ENCODE measurements around the gene PUSL1.

Gene PUSL1

DNA sequence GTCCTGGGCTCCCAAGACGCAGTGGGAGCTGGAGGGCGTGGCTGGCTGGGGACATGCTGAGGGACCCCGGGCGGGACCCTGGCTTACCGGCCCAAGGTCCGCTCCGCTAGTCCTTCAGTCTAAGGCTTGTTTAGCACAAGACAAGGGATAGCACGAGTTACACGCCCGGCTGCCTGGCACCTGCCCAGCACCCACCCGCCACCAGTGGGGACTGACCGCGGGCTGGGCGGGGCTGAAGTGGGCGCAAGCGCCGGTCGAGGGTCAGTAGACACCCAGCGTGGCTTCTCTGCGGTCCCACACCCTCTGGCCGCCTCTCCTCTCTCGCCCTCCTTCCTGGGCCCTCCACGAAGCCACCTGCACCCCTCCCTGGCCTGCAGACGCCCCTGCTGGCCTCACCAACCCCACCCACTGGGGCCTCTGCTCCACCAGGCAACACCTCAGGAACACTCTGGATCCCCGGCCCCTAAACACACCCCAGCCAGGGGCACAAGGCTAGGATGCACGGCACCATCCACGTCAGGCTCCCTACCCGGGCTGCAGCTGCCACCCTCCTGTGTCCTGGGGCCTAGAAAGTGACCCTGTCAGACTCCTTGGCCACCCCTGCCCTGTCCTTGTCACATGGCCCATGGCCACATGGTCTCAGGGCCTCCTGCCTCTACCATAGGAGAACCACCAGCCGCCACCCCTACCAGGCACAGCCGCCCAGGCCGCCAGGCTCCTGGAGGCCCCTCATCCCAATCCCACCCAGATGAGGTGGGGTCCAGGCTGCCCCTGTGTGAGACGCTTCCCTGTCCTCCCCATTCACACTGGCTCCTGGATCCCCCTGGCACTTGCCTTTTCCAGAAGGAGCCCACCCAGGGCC is 28.8 kb downstream of the PUSL1 start:
- no peak for DNase-seq (ENCODE audit: low spot score)

DNA sequence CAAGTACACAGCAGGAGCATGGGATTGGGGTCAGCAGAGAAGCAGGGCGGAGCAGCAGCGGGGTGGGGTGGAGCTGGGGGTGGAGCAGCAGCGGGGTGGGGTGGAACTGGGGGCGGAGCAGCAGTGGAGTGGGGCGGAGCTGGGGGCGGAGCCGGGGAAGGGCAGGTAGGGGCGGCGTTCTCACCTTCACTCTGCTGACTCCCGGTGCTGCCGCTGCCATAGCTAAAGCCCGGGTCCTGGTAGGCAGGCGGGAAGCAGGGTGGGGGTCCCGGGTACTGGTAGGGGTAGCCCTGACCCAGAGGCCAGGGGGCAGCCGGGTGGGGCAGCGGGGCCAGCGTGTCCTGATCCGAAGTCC is 29.4 kb downstream of the PUSL1 start:
- no peak for DNase-seq (ENCODE audit: low spot score)

- DNase-seq (ENCODE audit: low spot score): no peak
Measured at GRCh38 chr1:1338278-1338677, 29.9 kb downstream of the PUSL1 start.

GRCh38 chr1:1340185-1340584 is 31.8 kb downstream of the PUSL1 start:
- DNase-seq (ENCODE audit: low spot score): no peak

DNA sequence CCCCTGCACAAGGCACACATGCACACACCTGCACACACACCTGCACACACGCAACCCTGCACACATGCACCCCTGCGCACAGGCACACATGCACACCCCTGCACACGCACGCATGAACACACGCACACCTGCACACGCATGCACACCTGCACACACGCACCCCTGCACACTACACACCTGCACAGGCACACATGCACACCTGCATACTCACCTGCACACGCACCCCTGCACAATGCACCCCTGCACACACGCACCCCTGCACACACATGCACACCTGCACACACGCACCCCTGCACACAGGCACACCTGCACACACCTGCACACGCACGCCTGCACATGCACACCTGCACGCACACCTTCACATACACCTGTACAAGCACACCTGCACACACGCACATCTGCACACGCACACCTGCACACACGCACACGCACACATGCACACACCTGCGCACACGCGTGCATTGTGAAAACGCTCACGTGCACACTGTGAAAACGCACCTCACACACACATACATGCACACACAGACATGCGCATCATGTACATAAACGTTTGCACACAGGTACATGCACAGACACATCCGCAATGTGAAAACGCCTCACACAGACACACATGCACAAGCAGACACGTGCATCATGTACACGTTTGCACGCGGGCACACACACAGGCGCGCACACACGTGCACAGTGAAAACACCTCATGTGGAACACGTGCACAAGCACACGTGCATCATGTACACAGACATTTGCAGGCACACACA is 32.6 kb downstream of the PUSL1 start:
- DNase-seq (ENCODE audit: low spot score): no peak

DNA sequence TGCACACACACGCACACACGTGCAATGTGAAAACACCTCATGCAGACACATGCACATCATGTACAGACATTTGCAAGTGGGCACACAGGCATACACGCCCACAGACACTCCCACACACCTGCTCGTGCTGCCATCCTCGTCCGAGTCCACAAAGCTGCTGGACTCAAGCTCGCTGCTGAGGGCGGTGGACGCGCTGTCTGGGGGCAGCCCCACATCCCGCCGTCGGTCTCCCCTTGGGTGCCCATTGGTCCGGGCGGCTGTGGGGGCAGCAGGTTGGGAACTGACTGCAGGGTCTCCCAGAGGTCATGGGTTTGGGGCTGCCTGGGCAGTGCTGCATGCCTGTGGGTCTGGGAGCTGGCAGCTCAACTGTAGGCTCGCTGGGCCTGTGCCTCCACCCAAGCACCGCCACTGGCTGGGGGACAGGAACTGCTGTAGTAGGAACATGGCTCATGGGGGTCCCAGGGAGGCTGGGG is 33.2 kb downstream of the PUSL1 start:
- DNase-seq (ENCODE audit: low spot score): no peak

GRCh38 chr1:1342061-1342562 is 33.7 kb downstream of the PUSL1 start:
- no peak for DNase-seq (ENCODE audit: low spot score)

DNA sequence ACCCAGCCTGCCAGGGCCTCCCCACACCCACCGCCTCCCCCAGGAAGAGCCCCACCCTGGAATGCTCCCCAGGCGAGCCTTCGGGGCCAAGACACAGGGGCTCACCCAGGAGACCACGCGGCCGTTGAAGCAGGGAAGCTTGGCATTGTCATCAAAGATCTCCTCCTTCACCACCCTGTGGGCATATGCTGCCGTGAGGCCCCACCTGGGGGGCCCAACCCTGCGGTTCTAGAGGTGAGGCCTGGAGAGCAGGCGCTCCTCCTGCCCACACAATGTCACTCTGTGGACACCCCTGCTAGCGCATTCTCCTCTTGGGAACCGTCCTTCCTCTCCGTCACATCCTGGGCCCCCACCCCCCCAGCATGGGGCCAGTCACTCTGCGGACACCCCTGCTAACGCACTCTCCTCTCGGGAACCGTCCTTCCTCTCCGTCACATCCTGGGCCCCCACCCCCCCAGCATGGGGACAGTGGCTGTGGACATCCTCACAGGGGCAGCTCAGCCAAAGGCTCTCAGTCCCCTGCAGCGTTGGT is 34.3 kb downstream of the PUSL1 start:
- no peak for DNase-seq (ENCODE audit: low spot score)

DNA sequence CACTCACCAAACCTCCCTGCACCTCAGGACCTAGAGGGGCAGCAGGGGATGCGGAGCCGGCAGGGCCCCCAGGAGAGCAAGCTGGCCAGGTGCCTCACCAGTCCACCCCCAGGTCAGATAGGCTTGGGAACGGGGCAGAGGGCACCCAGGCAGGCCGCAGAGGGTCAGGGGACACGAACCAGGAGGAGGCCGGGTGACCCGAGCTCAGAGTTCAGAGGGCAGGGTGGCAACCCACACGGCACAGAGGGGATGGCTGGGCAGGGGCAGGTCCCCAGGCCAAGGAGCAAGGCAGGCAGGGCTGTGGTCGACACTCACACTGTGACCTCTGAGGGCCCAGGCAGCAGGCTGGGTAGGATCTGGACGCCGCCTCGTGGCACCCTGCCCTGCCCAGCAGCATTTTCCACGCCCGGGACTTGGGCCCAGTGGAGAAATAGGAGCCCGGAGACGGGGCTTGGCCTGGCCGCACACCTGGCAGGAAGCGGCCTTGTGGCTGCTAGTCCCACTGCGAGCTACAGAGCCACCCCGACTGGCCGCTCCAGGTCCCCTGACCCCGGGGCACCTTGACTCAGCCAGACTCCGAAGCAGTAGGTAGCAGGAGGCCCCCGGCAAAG is 35.5 kb downstream of the PUSL1 start:
- DNase-seq (ENCODE audit: low spot score): no peak

- DNase-seq (ENCODE audit: low spot score): no peak
Measured at GRCh38 chr1:1344655-1345361, 36.4 kb downstream of the PUSL1 start.

DNA sequence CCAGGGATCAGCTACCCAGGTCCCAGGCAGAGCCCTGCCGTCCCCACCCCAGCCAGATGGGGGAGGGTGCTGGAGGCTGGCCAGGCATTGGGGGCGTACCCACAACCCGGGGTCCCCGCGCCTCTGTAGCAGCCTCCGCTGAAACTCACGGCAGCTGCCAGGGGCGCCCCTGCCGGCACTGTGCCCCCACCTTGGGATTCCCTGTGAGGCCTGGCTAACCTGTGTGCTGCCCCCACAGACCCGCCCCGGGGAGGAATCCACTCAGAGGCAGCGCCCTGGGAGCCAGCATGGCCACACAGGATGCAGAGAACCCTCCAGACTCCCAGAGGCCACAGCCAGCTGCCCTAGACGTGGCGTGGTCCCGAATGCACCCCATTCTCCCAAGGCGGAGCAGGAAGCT is 37.0 kb downstream of the PUSL1 start:
- no peak for DNase-seq (ENCODE audit: low spot score)

DNA sequence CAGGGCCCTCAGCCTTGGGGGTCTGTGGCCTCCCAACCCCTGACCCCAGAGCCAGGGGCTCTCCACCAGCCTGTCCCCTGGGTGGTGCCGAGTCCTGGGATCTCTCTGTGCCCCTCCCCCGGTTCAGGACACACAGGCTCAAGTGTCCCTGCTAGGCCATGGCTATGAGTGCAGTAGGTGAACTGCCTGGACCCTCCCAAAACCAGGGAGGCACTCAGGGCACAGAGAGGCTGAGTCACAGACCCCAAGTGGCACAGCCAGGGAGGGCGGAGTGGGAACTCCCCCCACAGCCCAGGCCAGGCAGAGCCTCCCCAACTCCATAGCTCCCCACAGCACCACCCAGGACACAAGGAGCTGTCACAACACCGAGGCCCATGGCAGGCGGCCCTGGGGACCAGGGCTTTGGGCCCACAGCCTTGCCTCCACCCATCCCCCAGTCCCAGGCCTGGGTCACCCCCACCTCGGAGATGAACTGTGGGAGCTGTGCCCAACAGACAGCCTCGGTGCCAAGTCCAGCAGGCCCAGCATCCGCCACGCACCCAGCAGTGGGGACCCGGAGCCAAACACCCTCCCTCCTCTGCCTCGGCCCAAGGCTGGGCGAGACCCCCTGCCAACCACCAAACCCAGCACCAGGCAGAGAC is 37.6 kb downstream of the PUSL1 start:
- DNase-seq (ENCODE audit: low spot score): no peak

DNA sequence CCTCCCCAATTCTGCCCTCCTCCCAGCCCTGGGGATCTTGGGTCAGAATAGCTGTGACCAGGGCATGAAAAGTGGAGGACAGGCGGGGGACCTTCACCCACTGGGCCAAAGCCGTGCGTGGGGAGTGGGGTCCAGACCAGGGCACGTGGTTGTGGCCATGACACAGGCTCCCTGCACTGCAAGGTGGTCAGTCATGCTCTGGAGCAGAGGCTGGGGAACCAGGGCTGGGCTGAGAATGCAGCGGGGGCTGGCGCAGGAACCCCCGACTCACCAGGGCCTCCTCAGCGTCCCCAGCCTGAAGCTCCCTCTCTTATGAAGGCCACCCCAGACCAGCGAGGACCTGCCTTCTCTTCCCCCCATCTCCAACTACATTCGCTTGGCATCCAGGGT is 38.1 kb downstream of the PUSL1 start:
- DNase-seq (ENCODE audit: low spot score): no peak

- no peak for DNase-seq (ENCODE audit: low spot score)
Measured at GRCh38 chr1:1347026-1347595, 38.7 kb downstream of the PUSL1 start.

DNA sequence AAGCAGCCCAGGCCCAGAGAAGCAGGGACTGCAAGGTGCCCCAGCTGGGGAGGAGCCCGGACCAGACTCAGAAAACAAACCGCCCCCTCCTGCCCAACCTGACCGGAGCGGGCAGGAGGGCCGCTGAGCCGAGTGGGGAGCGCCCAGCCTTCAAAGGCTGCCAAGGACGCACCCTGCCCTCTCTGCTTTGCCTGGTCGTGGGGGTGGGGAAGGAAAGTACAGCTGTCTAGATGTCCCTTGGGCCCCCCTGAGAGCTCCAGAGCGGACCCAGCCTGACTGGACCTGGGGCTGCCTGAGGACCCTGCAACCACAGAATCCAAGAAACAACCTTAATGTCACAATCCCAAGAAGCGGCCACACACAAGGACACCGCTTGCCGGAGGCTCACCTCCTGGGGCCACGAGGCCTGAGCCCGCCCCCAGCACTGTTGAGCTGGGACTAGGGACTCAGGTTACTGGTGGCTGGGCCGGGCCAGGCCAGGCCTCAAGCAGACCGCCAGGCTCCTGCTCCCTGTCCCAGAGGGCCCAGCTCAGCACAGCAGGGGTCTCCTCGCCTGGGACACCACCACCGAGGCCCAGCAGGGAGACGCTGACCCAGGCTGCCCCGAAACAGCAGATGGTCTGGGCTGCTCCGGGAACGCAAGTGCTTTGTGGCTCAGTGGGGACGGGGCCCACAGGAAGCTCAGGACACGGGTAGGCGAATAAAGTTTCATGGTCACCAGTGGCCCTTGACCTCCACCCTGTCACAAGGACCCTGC is 39.4 kb downstream of the PUSL1 start:
- no peak for DNase-seq (ENCODE audit: low spot score)

DNA sequence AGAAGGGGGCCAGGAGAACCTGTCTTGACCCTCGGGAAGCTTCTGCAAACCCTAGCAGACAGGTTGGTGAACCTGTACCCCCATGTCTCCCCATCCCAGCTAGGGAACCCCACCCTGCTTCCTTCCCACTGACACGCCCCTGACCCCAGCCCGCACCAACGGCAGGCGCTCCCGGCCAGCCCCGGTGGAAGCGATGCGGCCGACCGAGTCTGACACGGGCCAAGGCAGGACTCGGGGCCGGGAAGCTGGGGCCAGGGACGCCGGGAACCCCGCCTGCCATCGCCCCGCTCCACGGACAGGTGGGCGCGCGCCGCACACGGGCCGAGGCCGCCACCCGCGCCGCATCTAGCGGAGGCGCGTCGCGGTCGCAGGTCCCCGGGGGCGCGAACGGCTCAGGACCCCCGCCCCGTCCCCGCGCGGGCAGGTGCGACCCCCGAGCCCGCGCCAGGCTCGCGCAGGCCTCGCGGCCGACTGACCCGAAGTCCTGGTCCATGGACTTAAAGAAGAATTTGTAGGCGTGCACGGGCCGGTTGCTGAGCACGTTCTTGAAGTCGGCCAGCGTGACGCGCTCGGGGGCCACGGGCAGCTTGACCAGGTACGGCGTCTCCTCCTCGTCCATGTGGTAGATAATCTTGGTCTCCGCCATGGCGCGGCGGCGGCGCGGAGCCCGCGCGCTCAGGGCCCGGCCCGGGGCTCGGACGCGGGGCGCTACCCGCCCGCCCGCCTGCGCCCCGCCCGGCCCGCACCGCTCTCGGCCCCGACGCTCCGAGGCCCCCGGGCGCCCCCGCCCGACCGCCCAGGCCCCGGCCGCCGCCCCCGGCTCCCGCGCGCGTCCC is 40.2 kb downstream of the PUSL1 start:
- no peak for DNase-seq (ENCODE audit: low spot score)

DNA sequence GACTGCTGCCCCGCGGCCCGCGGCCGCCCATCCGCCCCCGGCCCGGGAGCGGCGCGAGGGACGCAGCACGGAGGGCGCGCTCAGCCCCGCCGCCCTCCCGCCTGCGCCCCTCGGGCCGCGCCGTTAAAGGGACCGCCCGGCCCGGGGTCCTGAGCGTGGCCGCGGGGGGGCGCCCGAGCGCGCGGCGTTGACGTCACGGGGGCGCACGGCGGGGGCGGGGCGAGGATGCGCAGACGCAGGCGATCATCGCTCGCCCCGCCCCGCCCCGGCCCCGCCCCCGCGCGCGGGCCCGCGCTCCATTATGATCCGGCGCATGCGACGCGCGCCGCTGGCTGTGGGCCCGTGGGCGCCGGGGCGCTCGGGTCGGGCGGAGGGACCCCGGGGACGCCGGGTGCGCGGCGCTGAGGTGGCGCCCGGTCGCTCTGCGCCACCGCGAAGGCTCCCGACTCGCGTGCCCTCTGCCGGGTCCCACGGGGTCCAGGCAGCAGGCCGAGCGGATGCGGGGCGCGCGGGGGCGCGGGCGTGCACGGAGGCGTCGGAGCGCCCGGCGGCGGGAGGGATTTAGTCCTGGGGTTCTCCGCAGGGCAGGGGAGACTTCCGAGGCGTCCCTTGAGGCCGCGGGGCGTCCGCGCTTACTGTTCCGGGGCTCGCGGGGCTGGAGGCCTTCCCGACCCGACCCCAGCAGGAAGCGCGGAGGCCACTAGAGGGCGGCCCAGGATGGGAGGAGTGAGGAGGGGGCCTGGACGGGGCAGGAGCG is 41.0 kb downstream of the PUSL1 start, which contains the start of gene DVL1:
Gene DVL1, minus strand, starts transcription at position 163 of the 757 bp plus-strand sequence. CDS start 353 bp downstream, outside the sequence.
- peak; percentile 67 for DNase-seq (ENCODE audit: low spot score)

Data from SK-N-DZ (cell line).